ENCODE data around the gene NF1. TPM values are rescaled to one million over a fixed set of nuclear protein-coding genes. Genes with fewer than 3 reads are reported as not detected.

NF1 gene
- total and polyA plus RNA-seq, 2 of the 13 experiments (the other 11 are each of a cell fraction or from before 2014, with no cell fraction given), result 21.5 to 26.5 TPM

GRCh38 chr17:31374094-31374447, 279.3 kb downstream of the NF1 start:
- FAIRE-seq, result no peak
- no peaks in the 10 kb centered on the region for H3K79me2 ChIP-seq (ENCODE audit: insufficient read depth, low read length)
- no peak overlapping the region for H2AFZ ChIP-seq (ENCODE audit: low read length)
- CTCF ChIA-PET (ENCODE audit: low intra/inter-chr PET ratio, low total read pairs), result no interaction called here
- no peak for TF ChIP-seq MYPOP (CRISPR knock-in tag; IDR thresholded peaks at IDR 0.05)
- TF ChIP-seq, protein P1, sequence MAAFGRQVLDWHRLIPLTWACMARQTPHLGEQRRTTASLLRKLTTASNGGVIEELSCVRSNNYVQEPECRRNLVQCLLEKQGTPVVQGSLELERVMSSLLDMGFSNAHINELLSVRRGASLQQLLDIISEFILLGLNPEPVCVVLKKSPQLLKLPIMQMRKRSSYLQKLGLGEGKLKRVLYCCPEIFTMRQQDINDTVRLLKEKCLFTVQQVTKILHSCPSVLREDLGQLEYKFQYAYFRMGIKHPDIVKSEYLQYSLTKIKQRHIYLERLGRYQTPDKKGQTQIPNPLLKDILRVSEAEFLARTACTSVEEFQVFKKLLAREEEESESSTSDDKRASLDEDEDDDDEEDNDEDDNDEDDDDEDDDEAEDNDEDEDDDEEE (CRISPR knock-in tag; IDR thresholded peaks at IDR 0.05), result no peak
- H3K27me3 ChIP-seq (ENCODE audit: control insufficient read depth in 1 of 2, insufficient read depth in 2 of 2, low read length in 2 of 2), result no peaks in the 10 kb centered on the region
- no peak for DNase-seq (ENCODE audit: low spot score)
- in situ Hi-C loops (cut with HindIII; ENCODE audit: extremely low pct_ligation_motif_present, low pct_unique_long_range_greater_than_20kb) (no loop called here), intact Hi-C loops (cut with micrococcal nuclease; ENCODE audit: unreplicated experiment) (no loop called here)
- H3K27ac ChIP-seq (ENCODE audit: extremely low read length, insufficient read depth, low read length), result no peak overlapping the region
- no TSS peak for BruUV-seq (replicated peaks)
- H3K9ac ChIP-seq (ENCODE audit: insufficient read depth, low read depth, low read length), result no peak overlapping the region
- H3K36me3 ChIP-seq (replicated peaks in 1 of 2; ENCODE audit: control insufficient read depth in 1 of 2, insufficient read depth in 2 of 2, low read length in 2 of 2), result peaks cover 2 to 8% of the 10 kb centered on the region in 2 experiments; a peak in 3 of 5 replicates
- no peaks in the 10 kb centered on the region for H3K9me3 ChIP-seq (ENCODE audit: low read length)
- H3K4me3 ChIP-seq (replicated peaks in 1 of 3; ENCODE audit: insufficient read depth in 1 of 3, low read depth in 2 of 3, low read length in 3 of 3), result no peak overlapping the region
- no peak overlapping the region for H3K4me2 ChIP-seq (ENCODE audit: low read depth, low read length)
- no peaks in the 10 kb centered on the region for H4K20me1 ChIP-seq (ENCODE audit: insufficient read depth, low read length)
- peaks cover 8% of the 10 kb centered on the region for H3K4me1 ChIP-seq (ENCODE audit: insufficient read depth, low read length)
- POLR2A ChIA-PET, result no interaction called here
- 89% methylated on average over 6 of the region's 6 CpGs for WGBS (ENCODE audit: low lambda C conversion rate)
- no peak for ATAC-seq

DNA sequence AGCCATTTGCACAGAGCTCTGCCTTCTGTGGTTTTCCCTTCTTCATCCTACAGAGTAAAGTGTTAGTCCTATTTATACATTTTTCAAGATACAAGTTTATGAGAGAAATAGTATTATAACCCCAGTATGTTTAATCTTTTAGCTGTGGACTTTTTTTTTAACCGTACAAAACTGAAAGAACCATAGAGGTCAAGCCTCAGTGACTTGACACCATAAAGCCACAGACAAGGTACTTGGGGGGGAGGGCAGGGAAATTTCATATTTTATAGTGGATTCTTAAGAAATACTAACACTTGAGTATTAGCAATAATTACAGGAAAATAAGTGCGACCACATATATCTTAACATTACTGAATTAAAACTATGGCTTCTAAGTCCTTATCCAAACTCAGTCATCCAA, 279.7 kb downstream of the NF1 start:
- Histone ChIP-seq H3K4me1 (ENCODE audit: insufficient read depth, low read length) (peaks cover 13% of the 10 kb centered on the region), H3K27ac (ENCODE audit: extremely low read length, insufficient read depth, low read length) (no peak overlapping the region), H3K27me3 (ENCODE audit: control insufficient read depth in 1 of 2, insufficient read depth in 2 of 2, low read length in 2 of 2) (no peaks in the 10 kb centered on the region), H3K4me2 (ENCODE audit: low read depth, low read length) (no peak overlapping the region), H3K9me3 (ENCODE audit: low read length) (no peaks in the 10 kb centered on the region), H3K79me2 (ENCODE audit: insufficient read depth, low read length) (no peaks in the 10 kb centered on the region), H3K4me3 (replicated peaks in 1 of 3; ENCODE audit: insufficient read depth in 1 of 3, low read depth in 2 of 3, low read length in 3 of 3) (no peak overlapping the region), H3K9ac (ENCODE audit: insufficient read depth, low read depth, low read length) (no peak overlapping the region), H4K20me1 (ENCODE audit: insufficient read depth, low read length) (no peaks in the 10 kb centered on the region), H2AFZ (ENCODE audit: low read length) (no peak overlapping the region), H3K36me3 (replicated peaks in 1 of 2; ENCODE audit: control insufficient read depth in 1 of 2, insufficient read depth in 2 of 2, low read length in 2 of 2) (peaks cover 2 to 8% of the 10 kb centered on the region in 2 experiments; a peak in 3 of 5 replicates)
- BruUV-seq (replicated peaks), result no TSS peak
- ATAC-seq (no peak), DNase-seq (ENCODE audit: low spot score) (no peak), FAIRE-seq (no peak)
- WGBS (ENCODE audit: low lambda C conversion rate), result 97% methylated on average over 2 of the region's 2 CpGs
- intact Hi-C loops (cut with micrococcal nuclease; ENCODE audit: unreplicated experiment) (no loop called here), in situ Hi-C loops (cut with HindIII; ENCODE audit: extremely low pct_ligation_motif_present, low pct_unique_long_range_greater_than_20kb) (no loop called here)
- ChIA-PET POLR2A (no interaction called here), CTCF (ENCODE audit: low intra/inter-chr PET ratio, low total read pairs) (no interaction called here)
- TF ChIP-seq ZNF205 (CRISPR knock-in tag; IDR thresholded peaks at IDR 0.05) (no peak), UBTF (CRISPR knock-in tag; IDR thresholded peaks at IDR 0.05) (no peak), SP4 (CRISPR knock-in tag; IDR thresholded peaks at IDR 0.05) (no peak), ZC3H4 (CRISPR knock-in tag; IDR thresholded peaks at IDR 0.05; ENCODE audit: borderline replicate concordance) (no peak), NPAS2 (CRISPR knock-in tag; IDR thresholded peaks at IDR 0.05; ENCODE audit: borderline replicate concordance) (no peak), ZBTB21 (CRISPR knock-in tag; IDR thresholded peaks at IDR 0.05) (no peak)
